ENCODE measurements around the gene INPP1.

The INPP1 gene

GRCh38 chr2:190412966-190413365, 69.6 kb downstream of the INPP1 start:
- no peak for DNase-seq

GRCh38 chr2:190413421-190413820, 70.0 kb downstream of the INPP1 start:
- no peak for DNase-seq

DNA sequence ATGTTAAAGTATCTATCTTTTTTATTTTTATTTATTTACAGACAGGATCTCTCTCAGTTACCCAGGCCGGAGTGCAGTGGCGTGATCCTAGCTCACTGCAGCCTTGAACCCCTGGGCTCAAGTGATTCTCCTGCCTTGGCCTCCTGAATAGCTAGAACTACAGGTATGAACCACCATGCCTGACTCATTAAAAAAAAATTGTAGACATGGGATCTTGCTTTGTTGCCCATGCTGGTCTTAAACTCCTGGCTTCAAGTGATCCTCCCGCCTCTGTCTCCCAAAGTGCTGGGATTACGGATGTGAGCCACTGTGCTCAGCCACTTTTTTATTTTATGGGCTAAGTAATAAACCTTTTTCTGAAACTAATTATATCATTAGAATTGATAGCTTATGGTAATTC, 71.9 kb downstream of the INPP1 start:
- DNase-seq, result no peak

DNA sequence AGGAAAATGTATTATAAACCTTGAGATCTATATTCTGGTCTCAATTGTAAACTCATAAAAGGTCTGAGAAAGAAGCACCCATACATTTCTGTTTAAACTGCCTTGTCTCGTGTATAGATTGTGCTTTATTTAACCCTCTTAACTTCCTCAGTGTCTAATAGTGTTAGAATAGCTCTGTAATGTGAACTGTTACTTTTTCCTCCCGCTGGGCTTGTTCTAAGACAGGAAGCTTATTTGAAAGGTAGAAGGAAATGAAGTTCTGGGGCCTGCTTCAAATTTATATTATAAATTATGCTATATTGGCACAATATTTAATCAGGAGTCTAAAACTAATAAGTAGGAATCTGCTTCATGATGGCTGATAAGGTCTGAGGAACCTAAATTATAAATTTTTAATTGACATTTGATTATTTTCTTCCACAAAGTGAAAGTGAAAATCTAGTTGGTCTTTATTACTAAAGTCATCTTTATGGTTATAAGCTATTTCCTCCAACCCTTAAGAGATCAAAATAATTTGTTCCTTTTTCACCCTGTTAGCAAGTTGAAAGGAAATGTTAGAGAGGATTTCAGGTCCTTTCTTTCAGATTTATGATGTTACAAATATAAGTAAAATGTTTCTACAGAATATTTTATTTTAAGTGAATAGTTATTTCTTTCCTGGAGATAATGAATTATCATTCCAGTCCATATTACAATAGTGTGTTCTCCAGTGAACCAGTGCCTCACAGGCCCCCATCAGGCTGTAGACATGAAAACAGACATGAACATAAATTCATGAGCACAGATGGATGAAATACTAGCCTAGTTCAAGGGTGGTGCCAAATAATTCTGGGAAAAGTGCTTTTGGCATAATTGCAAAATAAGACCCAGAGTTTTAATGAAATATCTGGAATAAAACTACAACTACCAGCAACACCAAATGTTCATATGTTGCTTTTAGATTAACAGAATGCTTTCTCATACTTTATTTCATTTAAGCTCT, 72.7 kb downstream of the INPP1 start:
- no peak for DNase-seq

- DNase-seq, result no peak
Observed at GRCh38 chr2:190417045-190417842, 73.9 kb downstream of the INPP1 start.

DNA sequence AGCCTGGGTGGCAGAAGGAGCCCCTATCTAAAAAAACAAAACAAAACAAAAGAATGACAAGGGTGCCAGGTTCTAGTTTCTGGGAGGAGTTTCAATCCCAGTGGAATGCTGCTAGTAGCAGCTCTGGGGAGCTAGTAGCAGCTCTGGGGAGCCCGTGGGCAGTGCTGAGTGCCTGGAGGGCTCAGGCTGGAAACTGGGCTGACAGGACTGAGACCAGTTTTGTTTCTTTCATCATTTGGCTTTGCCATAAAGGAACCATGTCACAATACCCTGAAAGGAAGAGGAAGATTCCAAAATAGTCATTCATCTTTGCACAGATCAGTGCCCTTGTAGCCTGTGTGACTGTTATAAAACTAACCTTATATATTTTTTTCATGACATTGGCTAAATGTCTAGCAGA, 75.3 kb downstream of the INPP1 start:
- no peak for DNase-seq

- DNase-seq, result no peak
Observed at GRCh38 chr2:190420801-190421200, 77.4 kb downstream of the INPP1 start.

Measured in CD4-positive, alpha-beta T cell treated with Interleukin-17A for 4 hours (primary cell).